GM19438 (cell line): Measurements from ENCODE around the gene SULT2B1.
A peak's percentile ranks its signal among the peaks of the same experiment; 100 is the strongest.
"Not testable (repeated sequence)": the region's sequence is repeated elsewhere in the genome, so short reads cannot be mapped to it uniquely, and the experiment has no call there.

Experiments
- ATAC-seq: cut with Tn5 transposase; IDR thresholded peaks from one replicate; pipeline ENCODE4 v1.9.1; 2021; ENCODE audit warnings: low read depth; ENCODE audit not compliant: unreplicated experiment

Gene SULT2B1

DNA sequence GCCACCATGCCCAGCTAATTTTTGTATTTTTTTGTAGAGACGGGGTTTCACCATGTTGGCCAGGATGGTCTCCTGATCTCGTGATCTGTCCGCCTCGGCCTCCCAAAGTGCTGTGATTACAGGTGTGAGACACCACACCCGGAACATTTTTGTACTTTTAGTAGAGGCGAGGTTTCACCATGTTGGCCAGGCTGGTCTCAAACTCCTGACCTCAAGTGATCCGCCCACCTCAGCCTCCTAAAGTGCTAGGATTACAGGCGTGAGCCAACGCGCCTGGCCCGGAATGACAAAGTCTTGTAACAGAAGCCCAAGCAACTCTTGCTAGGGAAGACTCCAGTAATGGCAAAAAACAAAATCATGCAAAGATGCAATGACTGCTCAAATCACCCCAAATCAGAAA, 80.3 kb downstream of the SULT2B1 start:
- ATAC-seq = not testable (repeated sequence)

DNA sequence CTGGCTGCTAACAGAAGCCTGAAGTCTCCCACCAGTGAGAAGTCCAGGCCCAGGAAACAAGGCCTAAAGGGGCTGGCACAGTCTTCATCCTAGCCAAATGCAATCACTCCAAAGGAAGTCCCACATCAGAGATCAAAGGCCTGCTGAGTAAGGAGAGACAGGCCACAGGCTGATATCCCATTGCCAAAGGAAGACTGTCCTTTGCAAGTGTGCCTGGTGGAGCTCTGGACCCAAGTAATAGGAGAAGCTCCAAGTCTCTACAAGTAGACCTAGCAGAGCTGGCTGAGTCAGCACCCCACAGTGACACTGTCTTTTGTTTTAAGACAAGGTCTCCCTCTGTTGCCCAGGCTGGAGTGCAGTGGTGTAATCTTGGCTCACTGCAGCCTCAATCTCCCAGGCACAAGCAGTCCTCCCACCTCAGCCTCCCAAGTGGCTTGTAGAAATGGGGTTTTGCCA, 80.7 kb downstream of the SULT2B1 start:
- ATAC-seq = no peak

DNA sequence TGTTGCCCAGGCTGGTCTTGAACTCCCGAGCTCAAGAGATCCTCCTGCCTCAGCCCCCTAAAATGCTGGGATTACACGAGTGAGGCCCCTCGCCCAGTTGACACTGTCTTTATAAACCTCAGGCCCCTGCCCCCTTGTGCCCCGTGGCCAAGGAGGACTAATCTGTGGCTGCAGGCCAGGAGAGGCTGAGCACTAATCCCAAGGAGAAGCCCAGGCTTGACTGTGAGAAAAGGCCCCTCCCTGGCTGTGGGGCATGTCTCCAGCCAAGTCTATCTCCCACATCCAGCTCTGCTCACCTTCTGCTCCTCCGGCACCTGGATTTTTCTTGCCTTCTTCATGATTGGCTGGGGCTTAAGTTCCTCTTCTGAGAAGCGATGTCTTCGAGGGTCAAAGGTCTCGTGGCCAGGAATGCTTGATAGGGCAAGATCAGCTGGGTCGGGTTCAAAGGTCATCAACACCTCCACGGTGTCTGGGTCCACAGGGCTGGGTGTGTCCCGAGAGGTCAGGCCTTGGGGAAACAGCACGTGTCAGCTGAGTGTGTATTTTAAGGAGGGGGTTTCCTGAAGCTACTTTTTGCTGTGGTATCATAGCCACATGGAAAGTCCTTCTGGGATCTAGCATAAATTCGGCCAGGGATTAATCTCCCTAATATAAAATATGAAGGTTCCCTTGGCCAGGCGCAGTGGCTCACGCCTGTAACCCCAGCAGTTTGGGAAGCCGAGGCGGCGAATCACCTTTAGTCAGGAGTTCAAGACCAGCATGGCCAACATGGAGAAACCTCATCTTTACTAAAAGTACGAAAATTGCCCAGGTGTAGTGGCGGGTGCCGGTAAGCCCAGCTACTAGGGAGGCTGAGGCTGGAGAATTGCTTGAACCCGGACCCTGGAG, 81.4 kb downstream of the SULT2B1 start:
- ATAC-seq = no peak

DNA sequence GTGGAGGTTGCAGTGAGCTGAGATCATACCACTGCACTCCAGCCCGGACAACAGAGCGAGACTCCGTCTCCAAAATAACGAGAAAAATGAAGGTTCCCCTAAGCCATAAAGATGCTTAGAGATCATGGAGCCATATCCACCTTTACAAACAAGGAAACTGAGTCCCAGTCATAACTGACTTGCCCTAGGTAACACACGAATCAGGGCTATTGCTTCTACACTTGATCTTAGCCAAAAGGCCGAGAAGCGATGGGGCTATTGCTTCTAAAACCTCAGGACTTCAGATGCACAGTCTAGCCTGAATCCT, 82.0 kb downstream of the SULT2B1 start:
- no peak for ATAC-seq

GRCh38 chr19:48634424-48635262, 82.7 kb downstream of the SULT2B1 start:
- no peak for ATAC-seq

DNA sequence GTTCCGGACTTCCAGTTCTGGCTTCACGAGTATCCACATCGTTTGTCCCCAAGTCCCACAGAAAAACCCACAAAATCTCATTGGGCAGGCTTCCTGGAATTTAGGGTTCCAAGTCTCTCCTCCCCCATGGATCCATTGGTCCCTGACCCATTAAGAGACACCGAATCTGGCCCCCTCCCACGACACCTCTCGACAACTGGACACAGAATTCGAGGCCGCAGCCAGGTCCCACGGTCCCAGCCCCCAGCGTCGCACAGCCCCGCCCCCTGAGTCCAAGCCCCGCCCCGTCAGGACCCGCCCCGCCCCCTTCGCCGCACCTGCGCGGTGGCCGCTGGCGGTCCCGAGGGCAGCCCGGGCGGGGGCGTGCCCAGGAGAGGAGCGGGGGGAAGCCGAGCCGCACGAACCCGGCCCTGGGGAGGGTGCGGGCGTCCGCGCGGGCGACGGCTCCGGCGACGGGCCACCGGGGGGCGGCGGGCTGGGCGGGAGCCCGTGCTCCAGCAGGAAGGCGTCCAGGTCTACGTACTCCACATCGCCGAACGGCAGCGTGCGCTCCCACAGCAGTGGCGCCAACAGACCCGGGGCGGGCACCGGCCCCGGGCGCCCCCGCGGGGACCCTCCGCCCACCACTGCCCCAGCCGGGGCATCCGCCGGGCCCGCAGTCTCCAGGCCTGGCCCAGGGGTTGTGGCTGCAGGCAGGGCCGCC, 83.4 kb downstream of the SULT2B1 start:
- ATAC-seq = no peak

GRCh38 chr19:48635966-48636858, 84.2 kb downstream of the SULT2B1 start:
- ATAC-seq = no peak

DNA sequence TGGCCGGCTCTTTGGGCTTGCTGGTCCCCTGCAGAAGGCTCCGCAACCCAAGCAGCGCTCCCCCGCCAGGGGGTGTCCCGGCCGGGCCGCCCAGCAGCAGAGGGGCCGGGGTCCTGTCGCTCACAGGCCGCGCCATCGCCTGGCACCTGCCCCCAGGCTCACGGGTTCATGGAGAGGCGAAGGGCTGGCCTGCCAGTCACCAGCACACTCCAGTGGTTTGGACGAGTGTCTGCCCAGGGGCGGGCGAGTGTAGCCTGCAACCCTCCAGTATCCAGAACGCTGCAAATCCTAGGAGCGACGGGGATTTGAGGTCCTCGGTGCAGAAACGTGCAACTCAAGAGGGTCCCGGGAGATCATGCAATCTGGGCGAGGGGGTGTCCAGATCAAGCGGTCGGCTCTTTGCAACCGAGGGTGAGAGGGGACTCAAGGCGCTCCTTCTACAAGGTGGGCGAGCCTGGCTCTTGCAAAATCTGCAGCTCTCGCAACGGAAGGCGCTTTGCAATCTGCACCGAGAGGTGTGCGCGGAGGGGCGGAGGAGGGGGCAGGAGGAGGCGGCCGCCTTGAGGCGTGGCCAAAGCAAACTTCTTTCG, 85.0 kb downstream of the SULT2B1 start, which contains the start of gene DBP:
DBP (minus strand) TSS at position 521 of the 590 bp plus-strand sequence; CDS start at position 136, 385 bp downstream.
- no peak for ATAC-seq

DNA sequence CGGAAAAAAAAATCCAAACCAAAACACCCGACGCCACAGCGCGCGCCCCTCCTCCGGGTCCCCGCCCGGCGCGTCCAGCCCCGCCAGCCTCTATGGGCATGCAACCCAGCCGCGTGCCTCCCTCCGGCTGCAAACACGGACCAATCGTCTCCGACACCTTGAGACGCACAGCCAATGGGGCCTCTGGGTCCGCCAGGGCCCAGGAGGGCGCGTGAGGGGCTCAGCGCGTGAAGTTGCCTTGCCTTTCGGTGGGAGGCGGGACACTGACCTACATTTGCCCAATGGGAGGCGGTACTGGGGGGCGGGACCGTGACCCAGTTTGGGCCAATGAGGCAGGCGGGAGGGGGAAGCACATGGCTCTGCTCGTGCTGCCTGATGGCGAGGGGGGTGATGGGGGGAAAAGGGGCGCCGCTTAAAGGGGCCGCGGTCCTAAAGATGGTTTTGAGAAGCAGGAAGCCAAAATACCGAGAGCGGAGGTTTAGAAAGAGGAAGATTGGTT, 85.5 kb downstream of the SULT2B1 start:
- ATAC-seq = peak; percentile 60

GRCh38 chr19:48637948-48638830, 86.2 kb downstream of the SULT2B1 start:
- peak; percentile 8 for ATAC-seq

DNA sequence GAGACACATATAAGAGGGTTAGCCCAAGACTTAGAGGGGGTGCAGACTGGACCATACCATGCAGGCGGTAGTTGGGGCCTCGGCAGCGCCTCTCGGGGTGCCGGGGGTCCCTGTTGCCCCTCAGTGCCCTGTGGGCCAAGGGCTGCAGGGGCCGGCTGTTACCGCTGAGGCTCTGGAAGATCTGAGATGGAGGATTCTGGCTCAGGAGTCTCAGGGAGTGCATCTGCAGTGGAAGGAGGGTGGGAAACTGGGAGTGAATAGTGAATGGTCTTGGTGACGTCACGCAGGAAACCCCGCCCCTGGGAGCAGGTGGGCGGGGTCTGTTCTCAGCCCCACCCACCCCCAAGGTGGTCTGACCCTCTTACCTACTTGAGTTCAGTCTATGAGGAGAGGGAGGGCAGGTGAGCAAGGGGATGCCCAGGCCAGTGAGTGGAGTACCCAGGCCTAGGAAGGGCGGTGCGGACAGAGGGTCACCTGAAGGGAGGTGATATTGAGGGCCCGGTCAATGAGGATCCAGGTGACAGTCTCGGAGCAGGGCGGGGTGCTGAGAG, 86.9 kb downstream of the SULT2B1 start:
- ATAC-seq = no peak

- ATAC-seq = no peak
These were observed 87.8 kb downstream of the SULT2B1 start for GRCh38 chr19:48639483-48640375.

- ATAC-seq = no peak
These were observed 89.9 kb downstream of the SULT2B1 start for GRCh38 chr19:48641850-48642249.

GRCh38 chr19:48642862-48643261, 90.9 kb downstream of the SULT2B1 start:
- ATAC-seq = no peak

GRCh38 chr19:48644355-48644754, 92.4 kb downstream of the SULT2B1 start:
- no peak for ATAC-seq

DNA sequence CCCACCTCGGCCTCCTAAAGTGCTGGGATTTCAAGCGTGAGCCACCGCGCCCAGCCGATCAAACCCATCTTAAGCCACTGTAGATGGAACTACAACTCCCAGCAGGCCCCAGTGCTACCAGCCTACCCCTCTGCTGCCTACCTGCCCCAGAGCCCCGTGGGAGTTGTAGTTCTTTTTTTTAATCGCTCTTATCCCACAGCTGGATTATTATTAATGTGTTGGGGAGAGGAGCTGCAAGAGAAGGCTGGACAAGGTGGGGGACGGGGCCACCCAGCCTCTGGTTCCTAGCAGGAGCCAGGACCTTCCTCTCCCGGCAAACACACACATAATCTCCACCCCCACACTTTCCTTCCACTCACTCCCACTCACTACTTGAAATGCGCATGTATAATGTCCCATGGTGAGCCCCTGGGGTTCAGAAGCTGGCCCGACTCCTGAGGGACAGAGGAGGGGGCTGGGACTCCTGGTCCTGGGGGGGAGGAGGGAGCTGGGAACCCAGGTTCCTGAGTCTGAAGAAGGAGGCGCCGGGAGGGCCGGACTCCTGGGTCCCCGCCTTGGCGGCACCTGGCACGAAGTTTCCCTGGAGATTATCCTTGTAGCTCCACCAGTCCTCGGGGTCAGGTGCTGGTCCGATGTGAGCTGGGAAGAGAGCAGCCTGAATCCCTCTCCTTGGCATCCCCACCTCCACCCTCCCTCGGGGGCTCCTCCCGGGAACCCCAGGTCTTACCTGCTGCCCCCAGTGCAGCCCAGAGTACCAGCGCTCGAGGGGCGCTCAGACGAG, 93.1 kb downstream of the SULT2B1 start:
- ATAC-seq = no peak
